Suprapubic skin (tissue), 4 donors: Measurements from ENCODE around the gene RWDD4. TPM values are rescaled to one million over a fixed set of nuclear protein-coding genes. Genes with fewer than 3 reads are reported as not detected.

Source experiments
- DNase-seq, 2 donors: peaks; one replicate each; pipeline ENCODE4 v3.0.0-alpha.2; 2019; ENCODE audit warnings: low spot score in 2 of 2
- H3K27ac ChIP-seq: fragments of 200-600 bp; sonication (generic); one replicate; pipeline ENCODE4 v1.5.1; 2019
- H3K27me3 ChIP-seq: fragments of 200-600 bp; sonication (generic); one replicate; pipeline ENCODE4 v1.5.1; 2019
- H3K36me3 ChIP-seq: fragments of 200-600 bp; sonication (generic); one replicate; pipeline ENCODE4 v1.5.1; 2019
- H3K4me1 ChIP-seq: fragments of 200-600 bp; sonication (generic); one replicate; pipeline ENCODE4 v1.5.1; 2019
- H3K4me3 ChIP-seq: fragments of 200-600 bp; sonication (generic); one replicate; pipeline ENCODE4 v1.5.1; 2019; ENCODE audit warnings: mild to moderate bottlenecking
- H3K9me3 ChIP-seq: fragments of 200-600 bp; sonication (generic); one replicate; pipeline ENCODE4 v1.5.1; 2019
- CTCF ChIP-seq, 2 donors: fragments of 200-600 bp in 1 of 2; fragments of 450-650 bp in 1 of 2; sonication (generic) in 1 of 2; IDR thresholded peaks; one replicate each; pipeline ENCODE4 v1.5.1; 2016 to 2019; ENCODE audit warnings: antibody characterized with exemption in 2 of 2, mild to moderate bottlenecking in 1 of 2, moderate library complexity in 1 of 2
- EP300 ChIP-seq: sonication (generic); formaldehyde crosslinking; IDR thresholded peaks from one replicate; pipeline ENCODE4 v1.6.1; 2017; ENCODE audit warnings: antibody characterized with exemption
- POLR2A ChIP-seq, 2 donors: fragments of 450-650 bp; IDR thresholded peaks; one replicate each; pipeline ENCODE4 v1.6.1; 2017; ENCODE audit warnings: antibody characterized with exemption in 2 of 2, mild to moderate bottlenecking in 2 of 2, moderate library complexity in 2 of 2
- POLR2AphosphoS5 ChIP-seq, 3 donors: sonication (generic); formaldehyde crosslinking; IDR thresholded peaks; one replicate each; pipeline ENCODE4 v1.6.1; 2017; ENCODE audit warnings: antibody characterized with exemption in 3 of 3
- WGBS: methylation state at CpG from one replicate; pipeline ENCODE4 v1.1.5; 2018; 5-methylcytosine and 5-hydroxymethylcytosine counted together
- total RNA-seq, 4 donors: library from RNA; depleted of rRNA; stranded (reverse); fragments of >200 nt; gene quantifications; one replicate each; pipeline ENCODE4 v1.1.0, GENCODE V29; 2016

Gene RWDD4
- total RNA-seq, result 10 to 100 TPM; 18.6 to 25.3 (median 21.6) TPM

GRCh38 chr4:183659029-183659871, at the start of gene RWDD4, which contains the start of gene TRAPPC11:
TSS of gene RWDD4 (minus strand) at chr4:183659185. CDS start at chr4:183658952, 233 bp downstream.
TSS of gene TRAPPC11 (plus strand) at chr4:183659293. CDS start at chr4:183663868, 4,575 bp downstream.
- H3K9me3 ChIP-seq, result no peaks in the 10 kb centered on the region
- H3K36me3 ChIP-seq, result peaks cover 8% of the 10 kb centered on the region
- peaks cover 31% of the 10 kb centered on the region for H3K4me1 ChIP-seq
- under 1% methylated on average over 25 of the region's 63 CpGs for WGBS
- H3K27ac ChIP-seq, result peak within 1 kb of the TSS; percentile 94
- DNase-seq, result peak; percentile 98 to 99
- peak within 1 kb of the TSS; percentile 80 for H3K4me3 ChIP-seq
- H3K27me3 ChIP-seq, result no peaks in the 10 kb centered on the region
- peak in 2 of 3 donors; percentile 43 to 60 for TF ChIP-seq POLR2AphosphoS5 (IDR thresholded peaks at IDR 0.05)
- no peak for TF ChIP-seq EP300
- TF ChIP-seq POLR2A (IDR thresholded peaks at IDR 0.05), result peak; percentile 31 to 89
- TF ChIP-seq CTCF (IDR thresholded peaks at IDR 0.05), result peak; percentile 3 to 33

GRCh38 chr4:183702492-183702891, 43.5 kb upstream of the RWDD4 start:
- TF ChIP-seq POLR2A (IDR thresholded peaks at IDR 0.05) (no peak), POLR2AphosphoS5 (IDR thresholded peaks at IDR 0.05) (no peak), EP300 (no peak), CTCF (IDR thresholded peaks at IDR 0.05) (no peak)
- WGBS, result 56% methylated on average over 1 of the region's 1 CpG
- H3K4me3 ChIP-seq, result no peak overlapping the region
- H3K9me3 ChIP-seq, result no peaks in the 10 kb centered on the region
- peaks cover 80% of the 10 kb centered on the region for H3K36me3 ChIP-seq
- H3K27ac ChIP-seq, result no peak overlapping the region
- DNase-seq, result no peak
- H3K4me1 ChIP-seq, result no peaks in the 10 kb centered on the region
- no peaks in the 10 kb centered on the region for H3K27me3 ChIP-seq

- Histone ChIP-seq H3K4me3 (no peak overlapping the region), H3K36me3 (peaks cover 78% of the 10 kb centered on the region), H3K27ac (no peak overlapping the region), H3K9me3 (no peaks in the 10 kb centered on the region), H3K4me1 (no peaks in the 10 kb centered on the region), H3K27me3 (no peaks in the 10 kb centered on the region)
- no peak for TF ChIP-seq POLR2AphosphoS5 (IDR thresholded peaks at IDR 0.05)
- DNase-seq, result no peak
- 68% methylated on average over 4 of the region's 4 CpGs for WGBS
Observed at GRCh38 chr4:183700407-183700806, 41.4 kb upstream of the RWDD4 start.

DNA sequence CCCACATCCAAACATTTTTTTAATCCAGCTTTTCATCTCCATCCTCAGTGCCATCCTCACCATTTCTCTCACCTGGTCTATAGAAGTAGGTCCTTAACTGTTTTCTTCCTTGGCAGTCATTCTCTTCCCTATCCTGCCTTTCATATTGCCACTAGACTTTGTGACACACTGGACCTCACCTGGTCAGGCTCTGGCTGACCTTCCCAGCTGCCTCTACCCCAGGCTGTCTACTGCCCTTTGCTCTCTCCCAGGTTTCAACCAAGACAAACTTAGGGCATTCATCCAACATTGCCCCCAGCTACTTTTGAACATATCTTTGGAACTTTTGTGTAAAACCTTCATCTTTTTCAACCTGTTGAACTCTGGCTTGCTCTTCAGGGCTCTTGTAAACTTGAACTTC, 39.9 kb upstream of the RWDD4 start:
- Histone ChIP-seq H3K4me1 (no peaks in the 10 kb centered on the region), H3K36me3 (peaks cover 86% of the 10 kb centered on the region), H3K27me3 (no peaks in the 10 kb centered on the region), H3K4me3 (no peak overlapping the region), H3K9me3 (no peaks in the 10 kb centered on the region), H3K27ac (no peak overlapping the region)
- TF ChIP-seq EP300, result no peak
- no peak for TF ChIP-seq POLR2AphosphoS5 (IDR thresholded peaks at IDR 0.05)
- no peak for TF ChIP-seq CTCF (IDR thresholded peaks at IDR 0.05)
- no peak for TF ChIP-seq POLR2A (IDR thresholded peaks at IDR 0.05)
- DNase-seq, result no peak

GRCh38 chr4:183691897-183692296, 32.9 kb upstream of the RWDD4 start:
- H3K4me3 ChIP-seq, result no peak overlapping the region
- H3K9me3 ChIP-seq, result no peaks in the 10 kb centered on the region
- no peaks in the 10 kb centered on the region for H3K27me3 ChIP-seq
- TF ChIP-seq POLR2AphosphoS5 (IDR thresholded peaks at IDR 0.05), result no peak
- no peak for DNase-seq
- no peaks in the 10 kb centered on the region for H3K4me1 ChIP-seq
- peaks cover 76% of the 10 kb centered on the region for H3K36me3 ChIP-seq
- H3K27ac ChIP-seq, result no peak overlapping the region

DNA sequence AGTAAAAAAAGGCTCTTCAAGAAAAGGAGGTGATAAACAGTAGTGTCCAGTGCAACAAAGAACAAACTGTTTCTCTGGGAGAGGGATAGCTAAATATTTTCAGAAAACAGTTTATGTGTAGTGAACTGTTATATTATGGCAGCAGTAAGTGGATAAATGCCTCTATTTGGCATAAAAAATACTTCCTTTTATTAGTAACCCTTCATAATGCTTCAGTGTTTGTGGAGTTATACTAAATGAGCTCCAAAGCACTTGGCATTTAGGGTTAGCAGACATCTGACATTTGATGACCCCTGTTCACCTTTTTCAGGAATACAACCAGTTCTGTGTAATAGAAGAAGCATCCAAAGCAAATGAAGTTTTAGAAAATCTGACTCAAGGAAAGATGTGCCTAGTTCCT, 32.0 kb upstream of the RWDD4 start:
- Histone ChIP-seq H3K27me3 (no peaks in the 10 kb centered on the region), H3K4me1 (no peaks in the 10 kb centered on the region), H3K36me3 (peaks cover 76% of the 10 kb centered on the region), H3K4me3 (no peak overlapping the region), H3K27ac (no peak overlapping the region), H3K9me3 (no peaks in the 10 kb centered on the region)
- TF ChIP-seq CTCF (IDR thresholded peaks at IDR 0.05) (no peak), POLR2AphosphoS5 (IDR thresholded peaks at IDR 0.05) (no peak), POLR2A (IDR thresholded peaks at IDR 0.05) (no peak), EP300 (no peak)
- DNase-seq, result no peak
